Adrenal gland (tissue), 12 donors: ENCODE data around the gene SCN1B. TPM values are rescaled to one million over a fixed set of nuclear protein-coding genes. Genes with fewer than 3 reads are reported as not detected.
A peak's percentile ranks its signal among the peaks of the same experiment; 100 is the strongest.
"Not testable (repeated sequence)": the region's sequence is repeated elsewhere in the genome, so short reads cannot be mapped to it uniquely, and the experiment has no call there.

Experiments used
- DNase-seq, 7 donors: peaks; one replicate each; pipeline ENCODE4 v3.0.0-alpha.2; 2019 to 2020
- H3K27ac ChIP-seq, 5 donors: fragments of 200-600 bp; sonication (generic) in 4 of 5; 1 replicate in 3 of 5; 2 replicates in 2 of 5; pipeline versions ENCODE4 v1.5.1 to v1.8.0; 2016 to 2020; ENCODE audit warnings: mild to moderate bottlenecking in 1 of 5
- H3K27me3 ChIP-seq: fragments of 200-600 bp; 2 replicates; pipeline ENCODE4 v1.8.0; 2021
- H3K36me3 ChIP-seq, 2 donors: fragments of 200-600 bp; replicated peaks in 1 of 2; 1 replicate in 1 of 2; 2 replicates in 1 of 2; pipeline versions ENCODE4 v1.5.1 to v1.8.0; 2018 to 2022
- H3K4me1 ChIP-seq, 2 donors: fragments of 200-600 bp; replicated peaks in 1 of 2; 1 replicate in 1 of 2; 2 replicates in 1 of 2; pipeline versions ENCODE4 v1.5.1 to v1.8.0; 2018 to 2021
- H3K4me3 ChIP-seq, 4 donors: fragments of 200-600 bp; sonication (generic) in 3 of 4; one replicate each; pipeline ENCODE4 v1.5.1; 2016 to 2018
- H3K9me3 ChIP-seq, 3 donors: fragments of 200-600 bp; sonication (generic) in 1 of 3; replicated peaks in 1 of 3; 1 replicate in 2 of 3; 2 replicates in 1 of 3; pipeline versions ENCODE4 v1.5.1 to v1.8.0; 2016 to 2021
- POLR2A ChIP-seq, 2 donors: fragments of 450-650 bp; IDR thresholded peaks; one replicate each; pipeline ENCODE4 v1.6.1; 2017; ENCODE audit warnings: antibody characterized with exemption in 2 of 2, mild to moderate bottlenecking in 2 of 2, moderate library complexity in 1 of 2
- WGBS, 4 donors: extraction: QIAGEN DNeasy Blood & Tissue Kit in 2 of 4; methylation state at CpG; one replicate each; pipeline versions ENCODE4 v1.1.5 to v1.1.7; 2013 to 2017; 5-methylcytosine and 5-hydroxymethylcytosine counted together
- intact Hi-C, 2 donors: fragments of 100-400 bp; cut with DNase I; formaldehyde crosslinking; loops; one replicate each; pipeline versions ENCODE4 v1.14.1 to v1.15.0; 2022 to 2023
- polyA plus RNA-seq, 3 donors: library from polyadenylated mRNA; stranded (reverse); fragments of 200-250 nt in 2 of 3; fragments of 350-450 nt in 1 of 3; fragmentation: Illumina TruSeq in 1 of 3; extraction: RNeasy Lipid Tissue Mini Kit (QIAGEN cat#74804) in 1 of 3; gene quantifications; one replicate each; pipeline ENCODE4 v1.2.3, GENCODE V29; 2013 to 2014
- total RNA-seq, 9 donors: library from RNA; depleted of rRNA in 4 of 9; stranded (reverse); fragments of >200 nt in 4 of 9; fragments of 120-200 nt in 1 of 9; fragmentation: NEBNext Ultra II Directional in 1 of 9; extraction: Animal tissue kit (Norgen Biotek cat#: 25700) in 1 of 9; gene quantifications; one replicate each; pipeline versions ENCODE4 v1.1.0 to v1.2.4, GENCODE V29; 2013 to 2023
- TF ChIP-seq, protein P1 (sequence below), 6 experiments: fragments of 450-650 bp in 4 of 6; fragments of 200-600 bp in 2 of 6; sonication (generic) in 1 of 6; IDR thresholded peaks; 1 replicate in 5 of 6; 2 replicates in 1 of 6; pipeline versions ENCODE4 v1.5.1 to v1.8.0; 2016 to 2021; ENCODE audit warnings: antibody characterized with exemption in 6 of 6, mild to moderate bottlenecking in 2 of 6, moderate library complexity in 1 of 6
- donor health status: healthy with polysubstance abuse.
- donor health status: Bipolar disorder and iron deficiency.
- donor health status: DM: yes; HTN: yes; CAD: no.
- donor health status: DM: no; HTN: no; CAD: no.
- donor health status: DM: no; HTN: no; CAD: no.
- donor health status: DM: yes; HTN: yes; CAD: no.

SCN1B gene
- total and polyA plus RNA-seq, 12 donors, result 0.83 to 34.5 (median 13.8) TPM

DNA sequence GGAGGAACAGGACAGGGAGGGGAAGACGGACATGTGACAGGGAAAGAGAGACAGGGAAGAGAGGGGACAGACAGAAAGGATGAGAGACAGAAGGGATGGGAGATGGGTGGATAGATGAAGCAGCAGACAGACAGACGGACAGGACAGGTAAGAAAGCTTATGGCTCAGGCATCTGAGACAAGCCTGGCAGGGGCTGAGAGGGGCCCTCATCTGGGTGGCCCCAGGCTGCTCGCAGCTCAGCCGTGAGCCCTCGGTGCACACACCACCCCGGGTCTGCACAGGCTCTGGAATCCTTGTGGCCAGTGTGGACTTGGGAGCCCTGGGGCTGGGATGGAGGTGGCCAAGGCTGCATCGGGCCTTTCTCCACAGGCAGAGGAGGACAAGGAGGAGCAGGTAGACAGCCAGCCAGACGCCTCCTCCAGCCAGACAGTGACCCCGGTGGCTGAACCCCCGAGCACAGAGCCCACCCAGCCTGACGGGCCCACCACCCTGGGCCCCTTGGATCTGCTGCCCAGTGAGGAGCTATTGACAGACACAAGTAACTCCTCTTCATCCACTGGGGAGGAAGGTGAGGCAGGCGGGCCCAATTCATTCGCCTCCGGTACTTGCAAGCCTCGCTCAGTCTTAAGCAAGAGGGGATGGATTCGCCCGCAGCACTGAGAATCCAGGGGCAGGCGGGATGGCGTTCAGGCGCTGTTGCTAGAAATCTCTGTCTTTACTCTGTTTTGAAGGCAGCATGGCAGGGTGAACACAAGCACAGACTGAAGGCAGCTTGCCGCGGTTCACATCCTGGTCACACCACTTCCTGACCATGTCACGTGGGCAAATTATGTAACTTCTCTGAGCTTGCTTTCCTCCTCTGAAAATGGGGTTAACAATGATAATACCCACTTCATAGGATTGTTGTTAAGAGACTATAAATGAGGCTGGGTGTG is 16.2 kb upstream of the SCN1B start:
- Histone ChIP-seq H3K27ac (peak overlapping the region in 2 of 5 donors; percentile 42 to 55), H3K4me3 (no peak overlapping the region), H3K4me1 (peaks cover 4 to 19% of the 10 kb centered on the region in 2 donors), H3K27me3 (no peaks in the 10 kb centered on the region), H3K36me3 (peaks cover 0 to 83% of the 10 kb centered on the region in 2 donors), H3K9me3 (no peaks in the 10 kb centered on the region)
- DNase-seq, result no peak
- intact Hi-C loops, result loop anchor here in 1 of 2 donors (5.0 kb wide), 1 partner anchor 42 kb away; no protein-coding TSS in a partner anchor
- TF ChIP-seq, protein P1, sequence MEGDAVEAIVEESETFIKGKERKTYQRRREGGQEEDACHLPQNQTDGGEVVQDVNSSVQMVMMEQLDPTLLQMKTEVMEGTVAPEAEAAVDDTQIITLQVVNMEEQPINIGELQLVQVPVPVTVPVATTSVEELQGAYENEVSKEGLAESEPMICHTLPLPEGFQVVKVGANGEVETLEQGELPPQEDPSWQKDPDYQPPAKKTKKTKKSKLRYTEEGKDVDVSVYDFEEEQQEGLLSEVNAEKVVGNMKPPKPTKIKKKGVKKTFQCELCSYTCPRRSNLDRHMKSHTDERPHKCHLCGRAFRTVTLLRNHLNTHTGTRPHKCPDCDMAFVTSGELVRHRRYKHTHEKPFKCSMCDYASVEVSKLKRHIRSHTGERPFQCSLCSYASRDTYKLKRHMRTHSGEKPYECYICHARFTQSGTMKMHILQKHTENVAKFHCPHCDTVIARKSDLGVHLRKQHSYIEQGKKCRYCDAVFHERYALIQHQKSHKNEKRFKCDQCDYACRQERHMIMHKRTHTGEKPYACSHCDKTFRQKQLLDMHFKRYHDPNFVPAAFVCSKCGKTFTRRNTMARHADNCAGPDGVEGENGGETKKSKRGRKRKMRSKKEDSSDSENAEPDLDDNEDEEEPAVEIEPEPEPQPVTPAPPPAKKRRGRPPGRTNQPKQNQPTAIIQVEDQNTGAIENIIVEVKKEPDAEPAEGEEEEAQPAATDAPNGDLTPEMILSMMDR (IDR thresholded peaks at IDR 0.05), result no peak
- no peak for TF ChIP-seq POLR2A (IDR thresholded peaks at IDR 0.05)
- WGBS, 4 donors, result 74 to 80% (median 76%) methylated on average over 18 to 23 of the region's 23 CpGs

DNA sequence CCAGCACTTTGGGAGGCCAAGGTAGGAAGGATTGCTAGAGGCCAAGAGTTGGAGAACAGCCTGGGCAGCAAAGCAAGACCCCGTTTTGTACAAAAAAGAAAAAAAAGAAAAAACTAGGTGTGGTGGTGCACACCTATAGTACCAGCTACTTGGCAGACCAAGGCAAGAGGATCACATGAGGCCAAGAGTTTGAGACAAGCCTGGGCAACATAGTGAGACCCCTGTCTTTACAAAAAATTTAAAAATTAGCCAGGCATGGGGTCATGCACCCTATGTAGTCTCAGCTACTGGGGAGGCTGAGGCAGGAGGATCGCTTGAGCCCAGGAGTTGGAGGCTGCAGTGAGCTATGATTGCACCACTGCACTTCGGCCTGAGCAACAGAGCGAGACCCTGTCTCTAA is 15.5 kb upstream of the SCN1B start:
- not testable (repeated sequence) for H3K9me3 ChIP-seq, H3K27me3 ChIP-seq, H3K4me3 ChIP-seq, DNase-seq
- WGBS, 4 donors, result 83 to 90% (median 88%) methylated on average over 4 of the region's 4 CpGs
- H3K4me1 ChIP-seq, result peaks cover 0 to 14% of the 10 kb centered on the region in 2 donors
- H3K27ac ChIP-seq, result peak overlapping the region in 2 of 5 donors; percentile 2 to 55
- peaks cover 0 to 85% of the 10 kb centered on the region in 2 donors for H3K36me3 ChIP-seq
- intact Hi-C loops, result loop anchor here in 1 of 2 donors (5.0 kb wide), 1 partner anchor 42 kb away; no protein-coding TSS in a partner anchor

DNA sequence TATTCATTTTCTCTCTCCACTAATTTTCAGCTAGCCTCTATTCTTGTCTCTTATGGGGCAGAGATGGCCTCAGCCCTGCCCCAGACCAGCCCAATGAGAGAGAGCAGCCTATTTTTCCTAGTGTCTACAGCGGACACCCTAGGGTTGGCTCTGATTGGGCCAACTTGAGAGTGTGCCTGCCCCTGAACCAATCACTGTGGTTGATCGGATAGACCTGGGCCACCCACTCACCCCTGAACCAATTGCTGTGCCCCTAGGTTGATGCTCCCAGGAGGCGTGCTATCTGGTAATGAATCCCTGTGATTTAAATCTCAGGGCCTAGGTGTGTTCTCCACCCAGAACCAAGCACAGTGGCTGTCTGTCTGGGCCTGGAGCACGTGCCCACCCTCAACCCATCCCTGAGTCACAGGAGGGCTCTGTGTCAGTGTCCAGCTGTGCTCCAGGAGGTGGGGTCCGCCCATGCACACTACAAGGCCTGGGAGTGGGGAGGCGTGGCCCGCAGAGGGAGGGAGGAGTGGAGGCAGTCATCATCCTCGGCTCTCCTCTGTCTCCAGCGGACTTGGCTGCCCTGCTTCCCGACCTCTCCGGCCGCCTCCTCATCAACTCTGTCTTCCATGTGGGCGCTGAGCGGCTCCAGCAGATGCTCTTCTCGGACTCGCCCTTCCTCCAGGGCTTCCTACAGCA is 14.9 kb upstream of the SCN1B start:
- TF ChIP-seq POLR2A (IDR thresholded peaks at IDR 0.05), result no peak
- TF ChIP-seq, protein P1 (IDR thresholded peaks at IDR 0.05), result no peak
- peak in 3 of 7 donors; percentile 53 to 76 (median 54) for DNase-seq
- peaks cover 0 to 85% of the 10 kb centered on the region in 2 donors for H3K36me3 ChIP-seq
- H3K4me3 ChIP-seq, result no peak overlapping the region
- H3K27ac ChIP-seq, result peak overlapping the region in 2 of 5 donors; percentile 2 to 35
- peaks cover 0 to 14% of the 10 kb centered on the region in 2 donors for H3K4me1 ChIP-seq
- 62 to 86% (median 79%) methylated on average over 4 to 16 of the region's 16 CpGs for WGBS, 4 donors
- no peaks in the 10 kb centered on the region for H3K9me3 ChIP-seq
- intact Hi-C loops, result no loop called here
- H3K27me3 ChIP-seq, result no peaks in the 10 kb centered on the region

DNA sequence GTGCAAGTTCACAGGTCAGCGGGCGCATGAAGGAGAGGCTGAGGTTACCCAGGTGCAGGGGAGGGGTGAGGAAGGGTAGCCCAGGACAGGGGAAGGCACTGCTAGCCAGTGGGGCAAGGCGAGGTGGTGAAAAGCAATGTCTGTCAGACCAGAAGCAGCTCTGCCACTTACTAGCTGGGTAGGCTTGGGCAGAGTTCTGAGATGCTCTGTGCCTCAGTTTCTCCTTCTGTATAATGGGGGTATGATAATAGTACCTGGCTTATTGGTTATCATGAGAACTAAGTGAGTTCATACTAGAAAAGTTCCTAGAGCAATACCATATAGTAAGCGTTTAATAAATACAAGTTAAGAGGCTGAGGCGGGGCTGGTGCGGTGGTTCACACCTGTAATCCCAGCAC is 14.3 kb upstream of the SCN1B start:
- Histone ChIP-seq H3K27me3 (no peaks in the 10 kb centered on the region), H3K36me3 (peaks cover 0 to 85% of the 10 kb centered on the region in 2 donors), H3K9me3 (no peaks in the 10 kb centered on the region), H3K27ac (no peak overlapping the region), H3K4me1 (peaks cover 0 to 14% of the 10 kb centered on the region in 2 donors), H3K4me3 (no peak overlapping the region)
- TF ChIP-seq, protein P1 (IDR thresholded peaks at IDR 0.05), result no peak
- TF ChIP-seq POLR2A (IDR thresholded peaks at IDR 0.05), result no peak
- DNase-seq, result no peak
- intact Hi-C loops, result no loop called here
- WGBS, 4 donors, result 88 to 100% (median 93%) methylated on average over 4 to 6 of the region's 6 CpGs
